GM13976 (cell line): Measurements from ENCODE around the gene NCOA3.

Experiments
- DNase-seq: peaks from one replicate; pipeline ENCODE4 v3.0.0; 2012; ENCODE audit warnings: low spot score
- in situ Hi-C: fragments of 300-500 bp; cut with MboI; formaldehyde crosslinking; loops from one replicate; pipeline ENCODE4 v1.12.0; 2022; ENCODE audit warnings: low sequenced_read_pairs, mixed read lengths, inconsistent platforms; ENCODE audit not compliant: unreplicated experiment
- TF ChIP-seq, protein P1 (sequence below): IDR thresholded peaks from 2 replicates; pipeline ENCODE4 v1.5.1; 2012; ENCODE audit warnings: borderline replicate concordance, mild to moderate bottlenecking; ENCODE audit not compliant: insufficient read depth; ENCODE audit errors: extremely low read depth, missing control alignments, control extremely low read depth

The NCOA3 gene

DNA sequence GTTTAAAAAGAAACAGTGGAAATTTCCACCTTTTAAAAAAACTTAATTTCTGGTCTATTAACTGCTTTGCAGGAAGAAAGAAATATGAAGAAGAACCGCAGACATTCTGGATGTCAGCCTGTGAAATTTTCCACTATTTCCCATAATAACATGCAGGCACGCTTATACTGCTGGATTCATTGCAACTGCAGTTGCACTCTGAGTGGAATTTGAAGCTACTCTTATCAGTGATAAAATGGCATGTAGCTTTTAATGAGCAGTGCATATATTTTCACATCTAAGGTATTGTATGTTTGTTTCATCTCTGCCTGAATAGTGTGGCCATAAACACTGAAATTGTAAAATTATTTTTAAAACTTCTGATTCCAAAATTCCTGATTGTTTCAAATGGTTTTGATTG lies 28.2 kb downstream of the NCOA3 start:
- TF ChIP-seq, protein P1, sequence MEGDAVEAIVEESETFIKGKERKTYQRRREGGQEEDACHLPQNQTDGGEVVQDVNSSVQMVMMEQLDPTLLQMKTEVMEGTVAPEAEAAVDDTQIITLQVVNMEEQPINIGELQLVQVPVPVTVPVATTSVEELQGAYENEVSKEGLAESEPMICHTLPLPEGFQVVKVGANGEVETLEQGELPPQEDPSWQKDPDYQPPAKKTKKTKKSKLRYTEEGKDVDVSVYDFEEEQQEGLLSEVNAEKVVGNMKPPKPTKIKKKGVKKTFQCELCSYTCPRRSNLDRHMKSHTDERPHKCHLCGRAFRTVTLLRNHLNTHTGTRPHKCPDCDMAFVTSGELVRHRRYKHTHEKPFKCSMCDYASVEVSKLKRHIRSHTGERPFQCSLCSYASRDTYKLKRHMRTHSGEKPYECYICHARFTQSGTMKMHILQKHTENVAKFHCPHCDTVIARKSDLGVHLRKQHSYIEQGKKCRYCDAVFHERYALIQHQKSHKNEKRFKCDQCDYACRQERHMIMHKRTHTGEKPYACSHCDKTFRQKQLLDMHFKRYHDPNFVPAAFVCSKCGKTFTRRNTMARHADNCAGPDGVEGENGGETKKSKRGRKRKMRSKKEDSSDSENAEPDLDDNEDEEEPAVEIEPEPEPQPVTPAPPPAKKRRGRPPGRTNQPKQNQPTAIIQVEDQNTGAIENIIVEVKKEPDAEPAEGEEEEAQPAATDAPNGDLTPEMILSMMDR: no peak
- in situ Hi-C loops: no loop called here
- DNase-seq: no peak

- DNase-seq: no peak
- TF ChIP-seq, protein P1: no peak
- in situ Hi-C loops: no loop called here
Observed at GRCh38 chr20:47531458-47531857, 29.8 kb downstream of the NCOA3 start.

DNA sequence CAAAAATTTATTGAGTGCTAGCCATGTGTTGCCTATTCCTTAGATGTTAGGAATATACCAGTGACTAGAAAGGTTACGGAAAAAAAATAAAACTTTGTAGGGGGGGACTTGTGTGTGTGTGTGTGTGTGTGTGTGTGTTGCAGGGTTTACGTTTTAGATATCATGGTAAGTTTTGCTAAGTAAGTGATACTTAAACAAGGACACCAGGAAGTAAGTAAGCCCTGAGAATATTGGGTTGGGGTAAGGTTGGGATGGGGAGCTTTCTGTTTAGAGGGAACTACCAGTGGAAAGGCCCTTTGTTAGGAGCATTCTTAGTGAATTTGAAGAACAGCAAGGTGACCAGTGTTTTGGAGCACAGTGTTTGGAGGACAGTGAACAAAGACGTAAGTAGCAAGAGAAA lies 30.3 kb downstream of the NCOA3 start:
- TF ChIP-seq, protein P1: no peak
- no peak for DNase-seq
- in situ Hi-C loops: no loop called here

DNA sequence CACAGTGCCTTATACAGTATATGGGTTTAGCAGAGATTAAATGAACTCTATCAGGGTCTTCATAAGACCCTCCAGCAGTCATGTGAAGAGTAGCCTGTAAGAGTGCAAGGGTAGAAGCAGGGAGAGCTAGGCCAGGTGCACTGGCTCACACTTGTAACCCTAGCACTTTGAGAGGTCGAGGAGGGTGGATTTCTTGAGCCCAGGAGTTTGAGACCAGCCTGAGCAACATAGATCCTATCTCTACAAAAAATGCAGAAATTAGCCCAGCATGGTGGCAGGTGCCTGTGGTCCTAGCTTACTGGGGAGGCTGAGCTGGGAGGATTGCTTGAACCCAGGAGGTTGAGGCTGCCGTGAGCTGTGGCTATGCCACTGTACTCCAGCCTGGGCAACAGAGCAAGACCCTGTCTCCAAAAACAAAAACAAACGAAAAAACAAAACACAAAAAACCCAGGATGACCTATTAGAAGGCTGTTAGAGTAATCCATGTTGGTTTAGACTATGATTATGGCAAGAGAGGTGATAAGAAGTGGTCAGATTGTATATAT lies 31.9 kb downstream of the NCOA3 start:
- TF ChIP-seq, protein P1: no peak
- in situ Hi-C loops: no loop called here
- no peak for DNase-seq

- in situ Hi-C loops: no loop called here
- TF ChIP-seq, protein P1: no peak
- no peak for DNase-seq
Observed at GRCh38 chr20:47534405-47534804, 32.7 kb downstream of the NCOA3 start.

GRCh38 chr20:47535088-47535487 lies 33.4 kb downstream of the NCOA3 start:
- in situ Hi-C loops: no loop called here
- TF ChIP-seq, protein P1: no peak
- DNase-seq: no peak
